Activated CD8-positive, alpha-beta memory T cell treated with anti-CD3 and anti-CD28 coated beads, Interleukin-2, amount 50 U/mL, for 4 hours (primary cell): ENCODE measurements around the gene PPP2R2C.

ENCODE experiments used
- DNase-seq: peaks from one replicate; pipeline ENCODE4 v3.0.0-alpha.2; 2020

PPP2R2C gene

DNA sequence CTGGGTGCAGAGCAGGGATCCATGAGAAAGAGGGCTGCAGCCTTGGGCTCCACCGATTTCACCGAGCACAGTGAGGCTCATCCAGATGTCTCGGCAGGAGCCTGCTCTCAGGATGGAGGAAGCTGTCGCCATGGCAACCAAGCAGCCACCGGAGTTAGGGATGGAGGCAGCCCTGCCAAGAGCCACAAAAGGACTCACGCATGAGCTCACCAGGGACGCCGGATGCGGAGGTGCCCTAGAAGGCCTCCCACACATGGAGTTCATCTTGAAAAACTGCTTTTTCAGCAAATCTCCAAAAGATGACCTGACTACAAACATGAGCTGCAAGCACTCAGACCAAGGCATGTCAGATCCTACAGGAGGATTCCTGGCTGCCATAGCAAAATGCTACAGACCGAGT lies 112.0 kb downstream of the PPP2R2C start:
- no peak for DNase-seq

GRCh38 chr4:6359536-6360308 lies 112.7 kb downstream of the PPP2R2C start:
- DNase-seq, result no peak

GRCh38 chr4:6357476-6357875 lies 114.9 kb downstream of the PPP2R2C start:
- no peak for DNase-seq

DNA sequence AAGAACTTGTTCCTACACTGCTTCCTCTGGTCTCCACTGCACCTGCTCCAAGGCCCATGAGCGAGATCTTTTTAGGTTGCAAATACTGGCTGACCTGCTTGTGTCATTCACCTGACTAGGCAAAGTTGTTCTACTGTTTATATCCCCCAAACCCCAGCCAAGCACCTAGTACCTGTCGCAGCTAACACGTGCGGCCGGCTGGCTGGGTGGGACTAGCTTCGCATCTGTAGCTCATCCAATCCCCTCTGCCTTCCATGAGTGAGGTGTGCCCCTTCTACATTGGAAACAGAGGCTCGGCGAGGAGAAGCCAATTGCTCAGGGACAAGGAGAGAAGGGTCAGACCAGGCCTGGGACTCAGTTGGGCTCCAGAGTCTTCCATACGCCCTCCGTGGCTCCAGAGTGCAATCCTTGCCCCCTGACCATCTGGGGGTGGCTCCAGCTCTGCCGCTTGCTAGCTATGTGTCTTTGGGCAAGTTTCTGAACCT lies 116.3 kb downstream of the PPP2R2C start:
- DNase-seq, result no peak

- DNase-seq, result no peak
These were observed 117.4 kb downstream of the PPP2R2C start for GRCh38 chr4:6355052-6355451.

GRCh38 chr4:6354626-6355025 lies 117.8 kb downstream of the PPP2R2C start:
- DNase-seq, result no peak

DNA sequence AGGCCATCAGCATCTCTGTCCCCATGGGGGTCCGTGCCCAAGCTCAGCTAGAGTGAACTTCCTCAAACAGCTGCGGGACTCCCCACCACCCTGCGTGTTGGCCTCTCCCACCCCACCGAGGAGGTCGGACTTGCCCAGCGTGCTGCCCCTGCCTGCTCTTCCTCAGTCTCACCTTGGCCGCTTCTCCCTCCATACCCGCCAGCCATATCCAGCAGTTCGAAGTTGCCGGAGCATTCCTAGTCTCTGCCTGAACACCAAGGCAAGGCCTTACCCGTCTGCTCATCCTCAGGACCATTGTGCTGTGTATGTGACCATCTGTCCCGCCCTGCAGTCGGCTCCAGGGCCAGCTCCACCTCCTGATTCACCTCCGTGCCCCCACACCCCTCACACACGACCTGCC lies 118.3 kb downstream of the PPP2R2C start:
- no peak for DNase-seq

DNA sequence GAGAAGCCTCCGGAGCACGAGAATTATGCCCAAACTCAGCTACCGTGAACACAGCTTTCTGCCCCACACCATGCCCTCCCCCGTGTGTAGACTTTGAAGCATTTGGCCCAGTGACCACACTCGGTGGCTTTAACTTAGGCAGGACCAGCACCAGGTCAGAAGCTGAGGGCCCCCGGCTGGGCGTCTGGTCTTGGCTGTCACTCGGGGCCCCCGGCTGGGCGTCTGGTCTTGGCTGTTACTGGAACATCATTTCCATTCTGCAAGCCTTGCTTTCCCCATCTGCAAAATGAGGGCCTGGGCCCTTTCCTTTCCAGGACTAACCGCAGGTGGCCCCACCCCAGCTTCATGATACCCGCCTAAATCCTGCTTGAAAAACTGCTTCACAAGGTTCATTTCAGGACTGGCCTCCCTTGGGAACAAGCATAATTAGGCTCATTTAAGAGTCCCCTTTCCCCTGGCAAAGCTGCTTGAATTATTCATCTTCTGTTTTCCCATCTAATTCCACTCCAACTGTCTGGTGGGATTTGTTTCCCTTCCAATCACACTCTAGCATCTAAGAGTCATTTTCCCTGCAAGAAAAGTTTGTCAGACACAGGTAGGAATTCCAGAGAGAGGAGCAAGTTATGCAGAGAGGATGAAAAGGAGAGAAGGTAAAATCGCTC lies 120.3 kb downstream of the PPP2R2C start:
- no peak for DNase-seq

DNA sequence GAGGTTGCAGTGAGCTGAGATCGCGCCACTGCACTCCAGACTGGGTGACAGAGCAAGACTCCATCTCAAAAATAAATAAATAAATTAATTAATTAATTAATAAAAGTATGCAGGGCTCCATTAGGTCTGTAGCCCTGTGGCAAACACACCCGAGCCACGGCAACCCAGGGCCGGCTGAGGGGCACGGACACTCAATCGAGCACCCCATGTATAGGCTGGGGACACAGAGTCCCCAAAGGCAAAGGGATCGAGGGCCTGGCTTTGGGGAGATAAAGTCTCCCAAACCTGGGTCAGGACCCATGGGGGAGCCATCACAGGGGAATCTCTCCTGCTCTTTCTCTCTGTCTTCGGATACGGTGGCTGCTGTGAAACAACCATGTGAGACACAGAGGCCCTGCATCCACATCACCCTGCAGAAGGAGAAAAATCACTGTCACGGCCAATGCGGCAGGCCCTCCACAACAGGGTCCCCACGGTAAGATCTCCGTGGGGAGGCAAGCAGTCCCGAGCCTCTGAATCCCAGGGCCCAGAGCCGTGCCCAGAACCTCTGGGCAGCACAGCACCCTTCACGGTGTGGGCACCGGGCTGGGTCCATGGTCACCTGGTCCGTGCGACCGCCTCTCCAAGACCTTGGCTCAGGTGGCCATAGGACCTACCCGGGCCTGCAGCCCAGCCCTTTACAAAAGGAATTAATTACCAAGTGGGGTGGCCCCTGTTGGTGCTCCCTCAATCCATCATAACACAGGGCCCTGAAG lies 121.0 kb downstream of the PPP2R2C start:
- DNase-seq, result no peak

DNA sequence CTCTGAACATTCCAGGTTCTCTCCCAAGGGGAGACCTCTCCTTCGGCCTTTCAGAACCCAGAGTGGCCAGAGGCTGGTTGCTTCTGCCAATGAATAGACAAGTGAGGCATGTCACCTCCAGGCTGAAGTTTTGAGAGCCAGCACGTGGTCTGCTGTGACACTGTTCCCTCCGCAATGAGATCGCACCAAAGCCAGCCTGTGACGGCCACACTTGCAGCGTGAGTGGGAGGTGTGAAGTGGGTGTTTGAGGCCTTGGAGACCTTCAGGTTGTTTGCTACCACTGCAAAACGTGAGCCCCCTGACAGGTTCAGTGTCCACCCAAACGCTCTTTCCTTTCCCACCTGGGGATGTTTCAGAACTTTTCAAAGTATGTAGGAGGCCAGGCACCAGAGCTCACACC lies 121.8 kb downstream of the PPP2R2C start:
- DNase-seq, result no peak

DNA sequence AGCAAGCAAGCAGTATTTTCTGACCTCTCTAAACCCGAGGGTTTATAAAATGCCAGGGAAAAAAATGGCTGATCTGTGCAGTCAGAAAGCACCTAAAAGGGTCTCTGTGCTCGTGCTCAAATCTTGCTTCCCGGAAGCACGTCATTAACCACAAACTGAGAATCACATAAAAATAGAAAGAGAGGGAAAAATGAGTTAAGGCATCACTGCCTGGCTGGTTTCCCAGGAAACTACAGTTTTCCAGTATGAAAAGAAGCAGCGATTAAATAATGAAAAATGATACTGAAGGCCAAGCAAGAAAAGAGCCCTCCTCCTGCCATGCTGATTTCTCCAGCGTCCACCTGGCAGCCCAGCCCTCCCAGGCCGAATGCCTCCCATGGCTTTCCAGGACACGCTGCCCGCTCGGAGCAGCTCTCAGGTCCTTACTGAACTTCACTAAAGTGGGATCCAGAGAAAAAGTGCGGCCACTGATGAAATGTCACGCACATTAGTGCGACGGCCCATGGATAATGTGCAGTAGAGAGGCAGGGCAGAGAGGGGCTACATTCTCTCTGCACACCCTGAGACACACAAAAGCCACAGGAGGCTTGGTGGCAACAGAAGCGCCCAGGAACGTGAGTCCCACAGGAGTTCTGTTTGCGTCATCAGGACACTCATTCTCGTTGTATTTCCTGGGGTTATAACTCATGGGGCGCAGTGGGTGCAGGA lies 122.4 kb downstream of the PPP2R2C start:
- DNase-seq, result no peak

DNA sequence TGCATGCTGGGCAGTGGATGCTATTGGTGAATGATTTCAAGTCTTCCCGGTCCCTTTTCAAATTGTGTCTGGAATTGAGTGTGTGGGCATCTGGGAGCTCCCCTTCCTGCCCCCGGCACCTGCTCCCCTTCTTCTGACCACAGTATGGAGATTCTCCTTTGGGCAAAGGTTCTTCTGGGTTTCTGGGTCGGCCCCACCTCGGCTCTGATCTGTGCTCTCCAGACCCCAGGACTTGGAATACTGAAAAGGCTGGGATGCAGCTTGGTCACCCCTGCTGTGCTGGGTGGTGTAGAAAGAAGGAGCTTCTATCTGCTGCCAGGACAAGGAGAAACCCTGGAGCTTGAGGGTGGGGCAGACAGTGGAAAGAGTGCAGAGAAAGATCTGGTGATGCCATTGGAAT lies 124.0 kb downstream of the PPP2R2C start:
- DNase-seq, result no peak

DNA sequence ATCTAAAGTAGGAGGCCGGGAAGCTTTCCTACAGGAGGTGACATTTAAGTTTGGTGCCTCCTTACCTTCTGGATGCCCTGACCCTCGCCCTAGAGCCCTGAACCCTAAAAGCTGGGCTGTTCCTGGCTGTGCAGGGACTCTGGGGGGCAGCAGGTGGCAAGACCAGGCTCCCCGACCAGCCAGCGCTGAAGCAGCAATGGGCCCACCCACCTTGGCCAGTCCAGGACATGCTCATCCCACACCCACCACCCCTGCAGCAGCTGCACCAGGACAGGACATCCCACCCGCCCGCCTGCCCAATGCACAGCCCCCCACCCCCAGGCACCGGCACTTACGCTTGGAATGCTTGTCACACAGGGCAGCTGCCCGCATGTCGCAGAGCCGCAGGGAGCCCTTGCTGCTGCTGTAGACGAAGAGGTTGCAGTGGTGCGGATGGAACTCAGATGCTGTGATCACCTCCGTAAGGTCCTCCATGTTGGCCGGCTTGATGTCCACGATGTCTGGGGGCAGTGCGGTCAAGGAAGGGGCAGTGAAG lies 124.8 kb downstream of the PPP2R2C start:
- no peak for DNase-seq

GRCh38 chr4:6346373-6347110 lies 125.9 kb downstream of the PPP2R2C start:
- no peak for DNase-seq

GRCh38 chr4:6345866-6346265 lies 126.5 kb downstream of the PPP2R2C start:
- no peak for DNase-seq

- no peak for DNase-seq
These were observed 127.2 kb downstream of the PPP2R2C start for GRCh38 chr4:6345096-6345830.

DNA sequence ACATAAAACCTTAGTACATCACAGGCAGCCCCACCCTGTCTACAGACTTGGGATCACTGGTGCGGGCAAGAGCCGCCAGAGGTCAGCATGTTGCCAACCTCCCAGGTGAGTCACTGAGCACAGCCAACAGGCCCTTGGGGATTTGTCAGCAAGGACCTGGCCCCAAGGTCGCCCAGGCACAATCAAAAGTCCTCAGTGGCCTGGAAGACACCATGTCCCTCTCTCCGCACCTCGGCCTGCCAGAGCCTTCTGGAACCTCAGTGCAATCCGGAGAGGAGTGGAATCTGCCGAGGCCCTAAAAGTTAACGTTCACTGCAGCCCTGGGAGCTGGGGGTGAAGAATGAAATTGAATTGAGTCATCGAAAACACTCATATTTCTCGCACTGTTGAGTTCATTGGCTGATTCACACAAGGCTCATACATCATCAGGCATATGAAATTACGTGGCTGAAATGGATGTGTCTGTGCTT lies 128.4 kb downstream of the PPP2R2C start:
- no peak for DNase-seq

DNA sequence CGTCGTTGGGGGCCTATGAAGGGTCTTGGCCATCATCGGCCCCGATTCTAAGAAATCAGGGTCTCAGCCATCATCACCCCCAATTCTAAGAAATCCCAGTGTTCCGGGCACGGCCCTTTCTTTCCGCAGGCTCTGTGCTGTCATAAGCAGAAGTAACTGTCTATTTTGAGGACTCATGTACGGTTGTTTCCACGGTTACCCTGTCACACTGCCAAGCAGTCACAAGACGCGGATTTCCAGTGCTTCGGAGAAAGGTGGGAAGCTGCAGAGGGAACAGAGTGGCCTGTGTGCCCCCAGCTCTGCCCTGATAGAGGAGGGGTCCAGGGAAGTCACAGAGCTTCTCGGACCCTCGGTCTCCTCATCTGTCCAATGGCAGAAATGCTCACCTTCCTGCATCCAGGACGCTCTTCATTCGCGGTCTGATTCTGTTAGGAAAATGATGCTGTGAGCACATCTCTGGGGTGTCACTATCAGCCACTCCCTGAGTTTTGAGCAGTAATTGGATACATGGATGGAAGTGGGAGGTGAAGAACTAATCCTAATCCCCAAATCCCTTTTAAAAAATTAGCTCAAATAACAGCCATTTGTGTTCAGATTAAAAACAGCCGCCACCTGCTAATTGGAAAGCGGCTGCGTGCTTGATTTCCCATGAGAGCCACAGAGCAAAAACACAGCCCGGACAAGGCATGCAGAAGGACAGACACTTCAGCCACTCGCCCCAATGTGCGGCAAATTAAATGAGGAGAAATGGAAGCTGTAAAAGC lies 129.7 kb downstream of the PPP2R2C start:
- no peak for DNase-seq

GRCh38 chr4:6341696-6342095 lies 130.7 kb downstream of the PPP2R2C start:
- DNase-seq, result no peak

DNA sequence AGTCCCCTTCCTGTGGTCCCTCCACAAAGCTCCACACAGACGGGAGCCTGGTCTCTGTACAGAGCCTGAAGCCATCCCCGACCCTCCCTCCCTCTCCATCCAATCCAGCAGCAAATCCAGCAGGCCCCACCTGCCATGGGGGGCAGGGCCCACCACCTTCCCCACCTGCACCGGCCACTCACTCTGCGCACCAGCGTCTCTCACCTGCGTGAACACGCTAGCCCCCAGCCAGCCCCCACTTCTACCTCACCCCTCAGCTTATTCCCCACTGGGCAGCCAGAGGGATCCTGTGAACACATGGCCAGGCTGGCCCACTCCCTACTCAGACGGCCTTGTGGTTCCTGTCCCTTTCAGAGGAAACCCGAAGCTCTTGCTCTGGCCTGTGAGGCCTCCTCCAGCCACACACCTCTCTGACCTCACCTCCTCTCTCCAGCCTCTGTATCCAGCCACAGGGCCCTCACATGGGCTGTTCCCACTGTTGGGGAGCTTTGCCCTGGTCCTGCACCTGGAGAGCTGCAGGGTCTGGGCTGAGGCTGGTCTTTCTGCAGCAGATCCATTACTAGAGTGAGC lies 131.9 kb downstream of the PPP2R2C start:
- DNase-seq, result no peak
